Cardiac septum (tissue), 1 donor: ENCODE data around the gene TAS2R13. TPM values are rescaled to one million over a fixed set of nuclear protein-coding genes. Genes with fewer than 3 reads are reported as not detected.

Experiments
- DNase-seq: peaks from one replicate; pipeline ENCODE4 v3.0.0-alpha.2; 2020; ENCODE audit warnings: low spot score
- intact Hi-C: fragments of 100-400 bp; cut with DNase I; formaldehyde crosslinking; loops from one replicate; pipeline ENCODE4 v1.14.0; 2022
- total RNA-seq: library from RNA; stranded (reverse); fragmentation: NEBNext Ultra II Directional; extraction: Animal tissue kit (Norgen Biotek cat#: 25700); gene quantifications from one replicate; pipeline ENCODE4 v1.2.1, GENCODE V29; 2021
- donor health status: DM: no; HTN: no; CAD: no.

Gene TAS2R13
- total RNA-seq, 1 donor from 2014 or later = 1.0 TPM

DNA sequence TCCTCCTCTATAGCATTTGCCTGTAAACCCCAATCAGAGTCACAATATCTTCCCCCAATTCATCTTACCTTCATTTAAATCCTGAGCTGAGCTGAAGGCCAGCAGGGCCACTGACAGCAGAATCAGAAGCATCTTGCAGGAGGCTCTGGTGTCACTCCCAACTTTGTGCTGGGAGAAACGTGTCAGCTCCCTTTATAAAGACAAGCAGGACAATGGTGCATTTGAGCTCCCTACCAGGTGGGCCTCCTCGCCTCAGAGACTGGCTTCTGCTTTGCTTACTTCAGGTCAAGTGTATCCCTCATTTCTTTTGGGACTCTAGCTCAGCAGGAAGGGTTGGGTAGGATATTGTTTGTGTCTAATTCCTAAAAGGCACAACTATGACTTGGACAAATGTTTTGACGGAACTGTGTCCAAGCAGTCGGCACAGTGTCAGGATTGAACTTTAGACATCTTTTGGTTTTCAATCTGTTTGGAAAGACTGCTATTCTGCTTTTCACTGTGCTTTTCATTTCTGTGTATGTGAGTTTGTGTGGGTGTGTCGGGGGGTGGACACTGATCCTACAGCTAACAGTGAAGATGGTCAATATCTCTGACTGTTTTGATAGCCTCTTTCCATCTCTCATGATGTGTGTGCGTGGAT, 25.2 kb downstream of the TAS2R13 start, which contains the start of gene PRH1:
Gene PRH1 (minus strand): TSS at position 170 of the 640 bp plus-strand sequence. CDS start 38 bp downstream, at position 132.
- DNase-seq = no peak
- intact Hi-C loops = no loop called here

DNA sequence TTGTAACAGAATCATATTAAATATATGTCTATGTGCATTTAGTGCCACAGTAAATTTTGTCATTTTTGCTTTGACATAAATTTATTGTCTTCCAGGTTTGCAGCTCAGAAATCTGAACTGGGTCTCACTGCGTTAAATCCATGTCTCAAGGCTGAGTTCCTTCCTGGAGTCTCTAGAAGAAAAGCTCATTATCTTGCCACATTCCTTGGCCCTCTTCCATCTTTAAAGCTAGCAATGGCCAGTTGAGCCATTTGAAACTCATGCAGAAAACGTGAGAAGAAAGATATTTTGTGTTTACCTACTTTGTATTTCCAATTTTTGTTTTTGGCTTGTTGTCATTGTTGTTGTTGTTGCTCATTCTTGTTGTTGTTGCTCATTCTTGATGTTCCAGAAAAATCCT, 36.0 kb downstream of the TAS2R13 start:
- DNase-seq = no peak
- intact Hi-C loops = no loop called here

DNA sequence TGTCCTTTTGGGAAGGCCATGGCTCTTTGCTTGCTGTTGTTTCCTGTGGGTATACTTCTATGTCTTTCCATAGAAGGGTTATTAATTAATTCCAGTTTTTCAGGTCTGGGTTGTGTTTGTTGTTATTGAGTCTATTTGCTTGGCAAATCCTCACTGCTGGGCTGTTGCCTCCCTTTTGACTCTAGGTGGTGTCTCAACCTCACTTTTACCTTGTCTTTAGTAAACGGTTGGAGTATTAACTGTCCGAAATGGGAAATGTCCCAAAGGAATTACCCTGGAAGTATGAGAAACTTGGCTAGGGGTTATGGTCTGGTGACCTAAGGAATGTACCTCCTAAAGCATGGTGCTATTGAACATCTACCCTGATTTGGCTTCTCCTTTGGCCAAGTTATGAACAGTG, 42.0 kb downstream of the TAS2R13 start:
- intact Hi-C loops = no loop called here
- DNase-seq = no peak

DNA sequence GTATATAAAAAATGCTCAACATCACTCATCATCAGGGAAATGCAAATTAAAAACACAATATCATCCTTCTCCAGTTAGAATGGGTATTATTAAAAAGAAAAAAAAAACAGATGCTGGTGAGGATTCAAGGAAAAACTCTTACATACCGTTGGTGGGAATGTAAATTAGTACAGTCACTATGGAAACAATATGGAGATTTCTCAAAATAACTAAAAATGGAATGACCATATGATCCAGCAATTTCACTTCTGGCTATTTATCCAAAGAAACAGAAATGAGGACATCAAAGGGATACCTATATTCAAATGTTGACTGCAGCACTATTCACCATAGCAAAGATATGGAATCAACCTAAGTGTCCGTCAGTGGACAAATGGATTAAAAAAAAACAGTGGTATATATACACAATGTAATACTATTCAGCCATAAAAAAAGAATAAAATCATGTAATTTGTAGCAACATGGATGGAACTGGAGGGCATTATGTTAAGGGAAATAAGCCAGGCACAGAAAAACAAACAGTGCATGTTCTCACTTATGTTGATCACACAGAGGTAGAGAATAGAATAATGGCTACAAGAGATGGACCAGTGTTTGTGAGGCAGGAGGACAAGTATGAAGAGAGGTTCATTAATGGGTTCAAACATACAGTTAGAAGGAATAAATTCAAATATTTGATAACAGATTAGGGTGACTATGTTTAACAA, 45.7 kb downstream of the TAS2R13 start:
- intact Hi-C loops = no loop called here
- DNase-seq = no peak

DNA sequence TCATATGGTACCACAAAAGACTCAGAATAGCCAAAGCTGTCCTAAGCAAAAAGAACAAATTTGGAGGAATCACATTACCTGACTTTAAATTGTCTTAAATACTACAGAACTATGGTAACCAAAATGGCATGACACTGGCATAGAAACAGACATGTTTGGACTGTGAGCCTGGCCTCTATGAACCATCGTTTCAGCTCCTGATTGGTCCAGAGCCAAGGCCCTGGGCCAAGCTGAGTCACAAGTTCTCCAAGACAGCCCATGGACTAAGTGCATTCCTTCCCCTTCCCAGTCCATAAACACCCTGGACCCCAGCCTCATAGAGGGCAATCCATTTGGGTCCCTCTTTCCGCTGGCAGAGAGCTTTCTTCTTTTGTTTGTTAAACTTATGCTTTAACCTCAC, 48.0 kb downstream of the TAS2R13 start:
- intact Hi-C loops = no loop called here

More for the DNA sequence above, 48.0 kb downstream of the TAS2R13 start:
- DNase-seq = no peak

Other genes starting within 250 kb of the TAS2R13 start
- 0.16 TPM for gene STYK1, start 235.5 kb downstream of the TAS2R13 start, total RNA-seq
- gene YBX3, start 186.2 kb downstream of the TAS2R13 start, total RNA-seq = 998 TPM
- gene TAS2R7, start 106.9 kb downstream of the TAS2R13 start, total RNA-seq = not detected
- gene TAS2R8, start 102.3 kb downstream of the TAS2R13 start, total RNA-seq = not detected
- not detected for gene TAS2R9, start 99.4 kb downstream of the TAS2R13 start, total RNA-seq
- 0.30 TPM for gene TAS2R10, start 83.2 kb downstream of the TAS2R13 start, total RNA-seq
- gene PRR4, start 60.1 kb downstream of the TAS2R13 start, total RNA-seq = 2.6 TPM
- 10.2 TPM for gene PRH1, start 25.3 kb downstream of the TAS2R13 start, total RNA-seq
- not detected for gene PRH2, start 19.7 kb upstream of the TAS2R13 start, total RNA-seq
- gene TAS2R14, start 29.7 kb upstream of the TAS2R13 start, total RNA-seq = 1.3 TPM
- gene TAS2R50, start 77.3 kb upstream of the TAS2R13 start, total RNA-seq = 0.97 TPM
- gene TAS2R20, start 88.7 kb upstream of the TAS2R13 start, total RNA-seq = 1.3 TPM
- 1.5 TPM for gene TAS2R19, start 113.1 kb upstream of the TAS2R13 start, total RNA-seq
- 2.1 TPM for gene TAS2R31, start 121.8 kb upstream of the TAS2R13 start, total RNA-seq
- gene TAS2R46, start 152.7 kb upstream of the TAS2R13 start, total RNA-seq = 0.78 TPM
- gene TAS2R43, start 182.8 kb upstream of the TAS2R13 start, total RNA-seq = 0.32 TPM
- 2.2 TPM for gene TAS2R30, start 225.1 kb upstream of the TAS2R13 start, total RNA-seq